Measurements from ENCODE around the gene CPLX1. TPM values are rescaled to one million over a fixed set of nuclear protein-coding genes. Genes with fewer than 3 reads are reported as not detected.

The CPLX1 gene
- total RNA-seq, 1 experiment from 2014 or later = 2.7 TPM

GRCh38 chr4:773214-773613 lies 52.7 kb downstream of the CPLX1 start:
- Mint-ChIP-seq H3K9me3 (ENCODE audit: unreplicated experiment) (no peaks in the 10 kb centered on the region), H3K36me3 (ENCODE audit: insufficient read depth, unreplicated experiment) (peaks cover 73% of the 10 kb centered on the region), H3K27ac (ENCODE audit: low read depth, unreplicated experiment) (no peak overlapping the region), H3K27me3 (ENCODE audit: insufficient read depth, unreplicated experiment) (no peaks in the 10 kb centered on the region), H3K4me1 (ENCODE audit: insufficient read depth, unreplicated experiment) (peaks cover 12% of the 10 kb centered on the region), H3K4me3 (ENCODE audit: unreplicated experiment) (no peak overlapping the region)
- DNase-seq (ENCODE audit: unreplicated experiment) = no peak
- ChIA-PET POLR2A (no interaction called here), CTCF (interaction anchor here (0.9 kb wide), 1 partner anchor 31 kb away, joined by 5 read pairs; no protein-coding TSS in a partner anchor)
- intact Hi-C loops (cut with micrococcal nuclease) = no loop called here
- no TSS peak for BruUV-seq (replicated peaks)
- TF ChIP-seq CTCF (IDR thresholded peaks at IDR 0.05; ENCODE audit: unreplicated experiment) = no peak

- Mint-ChIP-seq H3K27me3 (ENCODE audit: insufficient read depth, unreplicated experiment) (no peaks in the 10 kb centered on the region), H3K27ac (ENCODE audit: low read depth, unreplicated experiment) (no peak overlapping the region), H3K9me3 (ENCODE audit: unreplicated experiment) (no peaks in the 10 kb centered on the region), H3K36me3 (ENCODE audit: insufficient read depth, unreplicated experiment) (peaks cover 69% of the 10 kb centered on the region), H3K4me3 (ENCODE audit: unreplicated experiment) (no peak overlapping the region), H3K4me1 (ENCODE audit: insufficient read depth, unreplicated experiment) (peaks cover 12% of the 10 kb centered on the region)
- no peak for DNase-seq (ENCODE audit: unreplicated experiment)
- ChIA-PET CTCF (interaction anchor here (0.9 kb wide), 1 partner anchor 31 kb away, joined by 5 read pairs; no protein-coding TSS in a partner anchor), POLR2A (no interaction called here)
- TF ChIP-seq CTCF (IDR thresholded peaks at IDR 0.05; ENCODE audit: unreplicated experiment) = no peak
- BruUV-seq (replicated peaks) = no TSS peak
- intact Hi-C loops (cut with micrococcal nuclease) = no loop called here
Observed at GRCh38 chr4:772776-773175, 53.2 kb downstream of the CPLX1 start.

- POLR2A ChIA-PET = interaction anchor here (8.5 kb wide), 1 partner anchor 8 kb away, joined by 68 read pairs; no protein-coding TSS in a partner anchor
Observed at GRCh38 chr4:772118-772517, 53.8 kb downstream of the CPLX1 start.

GRCh38 chr4:771464-771863 lies 54.5 kb downstream of the CPLX1 start:
- intact Hi-C loops (cut with micrococcal nuclease) = no loop called here
- Mint-ChIP-seq H3K27me3 (ENCODE audit: insufficient read depth, unreplicated experiment) (no peaks in the 10 kb centered on the region), H3K9me3 (ENCODE audit: unreplicated experiment) (no peaks in the 10 kb centered on the region), H3K36me3 (ENCODE audit: insufficient read depth, unreplicated experiment) (peaks cover 69% of the 10 kb centered on the region), H3K4me1 (ENCODE audit: insufficient read depth, unreplicated experiment) (peaks cover 5% of the 10 kb centered on the region), H3K4me3 (ENCODE audit: unreplicated experiment) (no peak overlapping the region), H3K27ac (ENCODE audit: low read depth, unreplicated experiment) (no peak overlapping the region)
- no peak for DNase-seq (ENCODE audit: unreplicated experiment)
- no TSS peak for BruUV-seq (replicated peaks)
- TF ChIP-seq CTCF (IDR thresholded peaks at IDR 0.05; ENCODE audit: unreplicated experiment) = no peak
- CTCF ChIA-PET = no interaction called here
- POLR2A ChIA-PET = interaction anchor here (8.5 kb wide), 1 partner anchor 9 kb away, joined by 68 read pairs; no protein-coding TSS in a partner anchor

More at GRCh38 chr4:772118-772517, 53.8 kb downstream of the CPLX1 start:
- intact Hi-C loops (cut with micrococcal nuclease) = no loop called here
- H3K9me3 Mint-ChIP-seq (ENCODE audit: unreplicated experiment) = no peaks in the 10 kb centered on the region
- CTCF ChIA-PET = no interaction called here
- no TSS peak for BruUV-seq (replicated peaks)
- peaks cover 69% of the 10 kb centered on the region for H3K36me3 Mint-ChIP-seq (ENCODE audit: insufficient read depth, unreplicated experiment)
- DNase-seq (ENCODE audit: unreplicated experiment) = no peak
- H3K4me3 Mint-ChIP-seq (ENCODE audit: unreplicated experiment) = no peak overlapping the region
- H3K27me3 Mint-ChIP-seq (ENCODE audit: insufficient read depth, unreplicated experiment) = no peaks in the 10 kb centered on the region
- H3K27ac Mint-ChIP-seq (ENCODE audit: low read depth, unreplicated experiment) = no peak overlapping the region
- H3K4me1 Mint-ChIP-seq (ENCODE audit: insufficient read depth, unreplicated experiment) = peaks cover 7% of the 10 kb centered on the region
- no peak for TF ChIP-seq CTCF (IDR thresholded peaks at IDR 0.05; ENCODE audit: unreplicated experiment)

Measured in MCF 10A (cell line).